ENCODE measurements around the gene PRKAG2.
"Not testable (repeated sequence)": the region's sequence is repeated elsewhere in the genome, so short reads cannot be mapped to it uniquely, and the experiment has no call there.

PRKAG2 gene

GRCh38 chr7:151802469-151802846 lies 74.5 kb downstream of the PRKAG2 start:
- DNase-seq (ENCODE audit: low read depth in 2 of 2): no peak

DNA sequence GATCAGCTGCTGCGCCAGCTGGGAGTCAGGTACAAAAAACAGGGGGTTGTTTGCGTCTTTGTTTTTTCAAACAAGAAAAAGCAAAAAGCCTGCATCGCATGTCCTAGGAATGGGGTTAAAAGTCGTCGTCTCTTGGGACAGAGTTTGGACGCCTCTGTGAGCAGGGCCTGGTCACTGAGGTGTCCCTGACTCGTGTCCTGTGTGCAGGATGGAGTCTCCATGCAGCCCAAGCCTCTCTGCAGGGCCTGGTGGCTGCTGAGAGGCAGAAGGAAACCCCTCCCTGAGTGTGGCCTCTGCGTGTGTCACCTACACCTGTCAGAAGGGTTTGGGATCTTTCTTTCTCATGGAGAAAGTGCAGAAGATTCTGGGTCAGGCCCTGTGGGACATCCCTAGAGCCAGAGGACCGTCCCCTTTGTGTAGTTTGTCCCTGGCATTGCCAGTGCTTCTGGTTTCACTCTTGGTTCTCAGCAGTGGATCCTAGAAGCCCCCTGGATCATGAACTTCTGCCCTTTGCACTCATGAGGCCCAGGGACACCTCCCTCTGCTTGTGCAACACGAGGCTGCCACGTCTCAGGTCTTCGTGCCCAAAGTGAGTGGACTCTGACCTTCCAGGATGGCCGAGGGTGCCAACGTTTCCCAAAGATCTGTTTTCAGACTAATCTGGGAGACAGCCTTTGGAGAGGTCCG lies 75.0 kb downstream of the PRKAG2 start:
- no peak for DNase-seq (ENCODE audit: low read depth in 2 of 2)

DNA sequence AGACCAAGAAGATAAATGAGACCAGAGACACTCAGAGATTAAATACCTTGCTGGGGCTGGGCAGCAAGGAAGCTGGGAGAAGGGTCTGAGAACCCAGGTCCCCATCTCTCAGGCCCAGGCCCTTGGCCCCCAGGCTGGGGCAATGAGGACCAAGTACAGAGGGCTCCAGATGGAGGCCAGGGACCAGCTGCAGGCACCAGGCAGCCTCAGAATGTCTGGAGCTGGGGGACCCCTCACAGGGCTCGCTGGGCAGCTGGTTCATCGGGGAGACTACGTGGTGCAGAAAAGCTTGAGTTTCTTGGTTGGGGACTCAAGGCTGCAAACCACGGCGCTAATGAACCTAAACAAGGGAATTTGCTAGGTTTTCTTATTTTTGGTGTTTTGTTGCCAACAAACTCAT lies 75.6 kb downstream of the PRKAG2 start:
- no peak for DNase-seq (ENCODE audit: low read depth in 2 of 2)

GRCh38 chr7:151800861-151801260 lies 76.1 kb downstream of the PRKAG2 start:
- no peak for DNase-seq (ENCODE audit: low read depth in 2 of 2)

- DNase-seq (ENCODE audit: low read depth in 2 of 2): no peak
Observed at GRCh38 chr7:151800391-151800790, 76.5 kb downstream of the PRKAG2 start.

DNA sequence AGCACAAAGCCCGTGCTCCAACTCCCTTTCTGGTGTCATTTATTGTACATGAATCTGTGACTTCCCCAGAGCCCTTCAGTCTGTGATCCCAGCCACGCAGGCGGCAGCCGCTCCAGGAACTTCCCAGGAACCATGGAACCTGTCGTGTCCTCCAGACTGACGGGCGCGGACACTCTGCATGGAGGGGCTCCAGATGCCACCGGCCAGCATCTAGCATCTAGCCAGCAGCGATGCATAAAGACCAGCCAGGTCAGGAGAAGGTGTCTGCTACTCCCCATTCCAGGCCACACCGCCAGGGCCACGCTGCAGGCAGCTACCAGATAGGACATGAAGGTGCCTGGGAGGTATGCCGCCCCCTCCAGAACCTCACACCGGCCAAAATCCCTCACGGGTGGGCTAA lies 77.4 kb downstream of the PRKAG2 start:
- DNase-seq (ENCODE audit: low read depth in 2 of 2): no peak

DNA sequence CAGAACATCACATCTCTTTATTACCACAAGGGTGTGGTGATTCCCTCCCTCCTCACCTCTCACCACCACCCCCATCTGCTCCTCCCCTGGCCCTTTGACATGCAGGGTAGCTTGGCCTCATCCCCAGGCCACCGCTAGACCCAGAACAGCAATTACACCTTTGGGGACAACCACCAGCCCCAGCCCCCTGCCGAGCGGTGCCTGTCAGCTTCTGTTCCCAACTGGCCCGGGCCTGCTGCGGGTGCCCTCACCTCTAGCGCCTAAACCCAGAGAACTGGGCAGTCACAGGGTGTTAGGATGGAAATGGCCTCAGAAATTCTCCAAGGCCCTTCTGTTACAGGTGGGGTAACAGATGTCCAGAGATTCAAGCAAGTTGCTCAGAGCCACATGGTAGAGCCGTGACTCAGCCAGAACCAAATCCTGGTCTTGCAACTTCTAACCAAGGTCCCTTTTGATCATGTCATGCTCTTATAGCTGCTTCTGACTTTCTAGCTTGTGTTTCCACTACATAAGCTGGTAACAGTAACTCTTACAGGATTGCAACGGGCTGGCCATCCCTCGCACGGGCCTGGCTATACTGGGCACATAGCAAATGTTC lies 78.0 kb downstream of the PRKAG2 start:
- no peak for DNase-seq (ENCODE audit: low read depth in 2 of 2)

DNA sequence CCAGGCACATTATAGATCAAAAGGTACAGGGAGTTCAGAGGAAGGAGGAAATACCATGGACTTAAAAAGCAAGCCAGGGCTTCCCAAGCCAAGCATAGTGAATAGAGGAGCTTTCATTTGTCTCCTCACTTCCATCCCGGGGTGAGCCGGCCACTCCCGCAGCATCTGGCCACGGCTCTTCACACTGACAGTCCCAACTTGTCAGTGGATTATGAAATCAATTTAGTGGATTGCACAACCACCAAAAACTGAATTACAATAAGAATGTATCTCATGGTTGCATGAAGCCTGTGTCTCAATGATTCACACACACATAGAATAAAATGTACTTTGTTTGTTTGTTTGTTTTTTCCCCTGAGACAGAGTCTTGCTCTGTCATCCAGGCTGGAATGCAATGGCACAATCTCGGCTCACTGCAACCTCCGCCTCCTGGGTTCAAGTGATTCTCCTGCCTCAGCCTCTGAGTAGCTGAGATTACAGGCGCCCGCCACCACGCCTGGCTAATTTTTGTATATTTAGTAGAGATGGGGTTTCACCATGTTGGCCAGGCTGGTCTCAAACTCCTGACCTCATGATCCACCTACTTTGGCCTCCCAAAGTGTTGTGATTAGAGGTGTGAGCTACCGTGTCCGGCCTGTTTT lies 79.1 kb downstream of the PRKAG2 start:
- not testable (repeated sequence) for DNase-seq (ENCODE audit: low read depth in 2 of 2)

GRCh38 chr7:151796871-151797537 lies 79.9 kb downstream of the PRKAG2 start:
- no peak for DNase-seq (ENCODE audit: low read depth in 2 of 2)

- DNase-seq (ENCODE audit: low read depth in 2 of 2): no peak
Observed at GRCh38 chr7:151796091-151796870, 80.6 kb downstream of the PRKAG2 start.

GRCh38 chr7:151795168-151795811 lies 81.6 kb downstream of the PRKAG2 start:
- peak; percentile 80 to 88 for DNase-seq (ENCODE audit: low read depth in 2 of 2)

- no peak for DNase-seq (ENCODE audit: low read depth in 2 of 2)
Observed at GRCh38 chr7:151794508-151795167, 82.3 kb downstream of the PRKAG2 start.

- no peak for DNase-seq (ENCODE audit: low read depth in 2 of 2)
Observed at GRCh38 chr7:151793991-151794507, 82.9 kb downstream of the PRKAG2 start.

DNA sequence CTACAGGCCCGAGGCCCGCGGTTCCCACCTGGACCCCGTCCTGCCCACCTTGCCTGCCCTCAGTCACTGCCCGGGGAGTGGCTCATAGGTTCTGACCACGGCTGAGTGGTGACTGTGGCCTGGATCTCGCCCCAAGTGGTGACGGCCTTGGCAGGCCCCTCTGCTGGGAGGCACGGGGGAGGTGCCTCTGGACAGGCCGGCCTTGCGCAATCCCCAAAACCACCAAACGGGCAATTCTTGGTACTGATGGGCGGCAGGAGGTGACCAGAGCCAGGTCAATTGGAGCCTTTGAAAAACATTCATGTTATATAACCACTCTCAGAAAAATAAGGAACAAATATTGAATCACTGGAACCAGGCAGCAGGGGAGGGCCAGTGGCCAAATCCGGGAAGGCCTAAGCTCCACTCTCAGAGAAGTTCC lies 83.4 kb downstream of the PRKAG2 start:
- DNase-seq (ENCODE audit: low read depth in 2 of 2): no peak

GRCh38 chr7:151792636-151793035 lies 84.3 kb downstream of the PRKAG2 start:
- DNase-seq (ENCODE audit: low read depth in 2 of 2): no peak

GRCh38 chr7:151792086-151792485 lies 84.8 kb downstream of the PRKAG2 start:
- no peak for DNase-seq (ENCODE audit: low read depth in 2 of 2)

DNA sequence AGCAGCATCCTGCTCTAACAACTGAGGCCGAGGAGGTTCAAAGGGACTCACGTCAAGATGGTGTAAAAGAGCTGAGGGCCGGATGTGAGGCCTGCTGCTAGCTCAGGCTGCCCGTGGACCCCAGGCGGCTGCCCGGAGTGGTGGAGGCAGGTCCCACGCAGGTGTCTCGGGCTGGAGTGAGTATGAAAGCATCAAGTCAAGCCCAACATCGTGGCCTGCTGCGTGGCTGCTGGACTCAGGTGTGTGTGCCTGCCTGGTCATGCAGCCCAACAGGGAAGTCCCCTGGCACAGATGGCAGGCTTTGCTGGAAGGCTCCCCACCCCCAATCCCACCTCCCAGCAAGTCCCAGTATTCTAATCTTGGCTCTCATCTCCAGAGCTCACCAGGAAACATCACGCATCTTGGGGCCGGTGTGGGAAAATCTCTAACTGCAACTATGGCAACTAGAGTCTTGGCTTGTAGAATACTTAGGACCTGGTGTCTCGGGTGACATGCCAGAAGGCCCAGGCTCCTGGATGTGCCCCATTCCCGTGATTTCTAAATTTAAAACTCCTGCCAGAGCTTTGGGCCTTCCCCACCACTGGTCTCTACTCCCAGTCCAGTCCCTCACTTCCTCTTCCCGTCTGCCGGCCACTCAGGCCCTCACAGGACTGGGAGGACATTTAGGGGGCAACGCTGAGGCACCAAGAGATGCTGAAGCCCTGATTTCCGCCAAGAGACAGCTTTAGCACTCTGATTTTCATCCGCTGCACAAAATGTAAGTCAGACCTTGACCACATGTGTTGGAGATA lies 85.9 kb downstream of the PRKAG2 start:
- no peak for DNase-seq (ENCODE audit: low read depth in 2 of 2)

GRCh38 chr7:151790095-151790829 lies 86.7 kb downstream of the PRKAG2 start:
- DNase-seq (ENCODE audit: low read depth in 2 of 2): no peak

- DNase-seq (ENCODE audit: low read depth in 2 of 2): no peak
Observed at GRCh38 chr7:151789380-151789947, 87.5 kb downstream of the PRKAG2 start.

Measured in stimulated activated CD8-positive, alpha-beta memory T cell treated with anti-CD3 and anti-CD28 coated beads, Interleukin-15, amount 100 ng/mL, for 48 hours (primary cell).